ENCODE results near the gene TLK1. TPM values are rescaled to one million over a fixed set of nuclear protein-coding genes. Genes with fewer than 3 reads are reported as not detected.

The TLK1 gene
- total RNA-seq, 2 experiments from 2014 or later: 73.2 to 74.0 TPM

GRCh38 chr2:170975127-170975942 is 185.4 kb downstream of the TLK1 start:
- ChIA-PET POLR2A (no interaction called here), CTCF (interaction anchor here (0.6 to 1.1 kb wide), 5 partner anchors 46 to 845 kb away, joined by 3 to 5 read pairs (median 4); partner anchors contain the start of gene GORASP2)

- POLR2A ChIA-PET: interaction anchor here (0.8 kb wide), 1 partner anchor 185 kb away, joined by 3 read pairs; no protein-coding TSS in a partner anchor
- CTCF ChIA-PET: interaction anchor here (0.6 to 1.1 kb wide), 6 partner anchors 45 to 846 kb away, joined by 3 to 5 read pairs (median 4); partner anchors contain the start of gene GORASP2
Observed at GRCh38 chr2:170974304-170974993, 186.2 kb downstream of the TLK1 start.

GRCh38 chr2:170973492-170974303 is 187.0 kb downstream of the TLK1 start:
- ChIA-PET CTCF (interaction anchor here (0.6 to 1.7 kb wide), 11 partner anchors 9 to 532 kb away, joined by 3 to 8 read pairs (median 5); partner anchors contain the start of gene GORASP2), POLR2A (interaction anchor here (0.8 to 1.0 kb wide), 2 partner anchors 44 to 186 kb away, joined by 3 to 4 read pairs; no protein-coding TSS in a partner anchor)

DNA sequence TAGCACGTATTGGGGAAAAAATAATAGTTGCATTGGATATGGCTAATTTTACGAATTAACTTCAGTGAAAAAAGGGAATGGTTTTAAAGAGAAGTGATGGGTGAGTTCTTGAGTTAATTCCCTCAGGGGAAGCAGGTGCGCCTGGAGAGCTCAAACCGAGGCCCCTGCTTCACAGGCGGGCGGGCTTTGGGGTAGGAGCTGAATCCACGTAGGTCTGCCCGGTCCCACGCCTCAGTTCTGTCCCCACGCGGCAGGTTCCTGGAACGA is 187.5 kb downstream of the TLK1 start:
- POLR2A ChIA-PET: interaction anchor here (1.0 kb wide), 1 partner anchor 43 kb away, joined by 4 read pairs; no protein-coding TSS in a partner anchor
- CTCF ChIA-PET: interaction anchor here (0.6 to 1.7 kb wide), 8 partner anchors 9 to 532 kb away, joined by 3 to 8 read pairs (median 5); no protein-coding TSS in a partner anchor

- ChIA-PET CTCF (interaction anchor here (0.6 to 1.7 kb wide), 12 partner anchors 8 to 731 kb away, joined by 3 to 8 read pairs (median 5); no protein-coding TSS in a partner anchor), POLR2A (interaction anchor here (0.6 to 1.0 kb wide), 2 partner anchors 42 to 78 kb away, joined by 4 to 5 read pairs; no protein-coding TSS in a partner anchor)
Observed at GRCh38 chr2:170972296-170973224, 188.1 kb downstream of the TLK1 start.

DNA sequence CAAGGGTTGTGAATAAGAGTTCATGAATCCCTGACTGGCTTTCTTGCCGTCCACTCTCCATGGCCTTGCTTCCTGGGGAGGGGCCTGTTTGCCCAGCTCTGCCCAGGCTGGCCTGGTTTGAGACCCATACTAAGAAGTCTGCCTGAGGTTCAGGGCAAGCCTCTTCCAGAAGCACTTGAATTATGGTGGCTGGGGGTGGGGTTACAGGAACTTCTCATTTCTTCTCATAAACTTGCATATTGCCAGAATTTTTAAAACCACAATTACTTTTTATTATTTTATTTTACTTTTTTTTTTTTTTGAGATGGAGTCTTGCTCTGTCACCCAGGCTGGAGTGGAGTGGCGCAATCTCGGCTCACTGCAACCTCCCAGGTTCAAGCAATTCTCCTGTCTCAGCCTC is 189.6 kb downstream of the TLK1 start:
- POLR2A ChIA-PET: no interaction called here
- CTCF ChIA-PET: interaction anchor here (0.5 kb wide), 1 partner anchor 1226 kb away, joined by 3 read pairs; no protein-coding TSS in a partner anchor

DNA sequence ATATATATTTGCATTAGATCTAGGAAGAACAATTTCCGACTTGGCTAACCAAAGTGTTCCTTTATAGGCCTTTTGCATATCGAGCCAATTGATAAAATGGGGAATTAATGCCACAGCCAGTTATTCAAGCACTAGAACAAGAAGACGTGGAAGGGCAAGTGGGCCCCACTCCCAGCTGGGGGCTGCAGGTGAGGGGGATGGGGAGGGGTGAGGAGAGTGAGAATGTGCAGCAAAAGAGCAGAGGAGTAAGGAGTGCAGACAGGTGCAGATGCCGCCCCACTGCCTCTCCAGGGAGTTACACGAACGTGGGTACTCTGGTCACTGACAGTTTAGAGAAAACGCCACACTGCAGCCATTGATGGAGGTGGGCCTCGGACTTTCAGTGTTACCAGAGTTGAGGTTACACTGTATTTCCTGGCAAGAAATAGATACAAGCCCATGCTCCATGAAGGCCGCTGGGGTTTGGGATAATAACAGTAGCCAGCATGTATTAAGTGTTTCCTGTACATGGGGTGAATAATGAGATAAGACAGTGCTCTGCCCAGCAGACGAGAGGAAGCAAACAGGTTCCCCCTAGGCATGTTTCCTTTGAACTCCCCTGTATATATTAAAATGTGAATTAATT is 190.7 kb downstream of the TLK1 start:
- CTCF ChIA-PET: no interaction called here
- POLR2A ChIA-PET: no interaction called here

DNA sequence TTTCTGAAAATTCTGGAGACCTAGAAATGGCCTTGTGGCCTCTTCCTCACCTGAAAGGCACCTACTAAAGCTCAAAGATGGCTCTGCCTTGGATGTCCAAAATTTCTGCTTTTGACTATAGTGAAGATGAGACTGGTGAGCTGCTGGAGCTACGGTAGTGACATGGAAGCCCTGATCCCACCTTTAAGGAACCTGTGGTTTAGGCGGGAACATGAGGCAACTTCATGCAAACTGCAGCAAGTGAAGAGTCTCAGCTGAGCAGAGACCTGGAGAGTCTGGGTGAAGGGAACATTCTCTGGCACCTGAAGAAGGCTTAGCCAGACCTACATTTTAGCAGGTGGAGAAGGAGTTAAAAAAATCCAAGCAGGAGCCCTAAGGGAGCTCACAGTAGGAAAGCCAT is 191.7 kb downstream of the TLK1 start:
- POLR2A ChIA-PET: no interaction called here
- CTCF ChIA-PET: no interaction called here

GRCh38 chr2:170968205-170969003 is 192.3 kb downstream of the TLK1 start:
- POLR2A ChIA-PET: no interaction called here

DNA sequence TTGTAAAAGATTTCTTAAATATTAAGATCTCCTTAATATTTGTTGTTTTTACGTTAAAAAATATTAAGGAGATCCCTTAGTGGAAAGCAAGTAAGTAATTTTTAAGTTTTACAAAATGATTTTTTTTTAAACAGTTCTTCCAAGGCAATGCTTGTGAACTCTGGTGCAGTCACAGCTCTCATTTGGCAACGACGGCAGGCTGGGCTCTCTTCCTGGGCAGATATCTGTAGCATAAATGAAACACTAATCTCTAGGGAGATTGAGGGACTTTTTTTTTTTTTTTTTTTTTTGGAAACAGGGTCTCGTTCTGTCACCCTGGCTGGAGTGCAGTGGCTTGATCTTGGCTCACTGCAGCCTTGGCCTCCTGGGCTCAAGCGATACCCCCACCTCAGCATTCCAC is 193.1 kb downstream of the TLK1 start:
- ChIA-PET POLR2A (no interaction called here), CTCF (no interaction called here)

More at GRCh38 chr2:170968205-170969003, 192.3 kb downstream of the TLK1 start:
- CTCF ChIA-PET: no interaction called here

DNA sequence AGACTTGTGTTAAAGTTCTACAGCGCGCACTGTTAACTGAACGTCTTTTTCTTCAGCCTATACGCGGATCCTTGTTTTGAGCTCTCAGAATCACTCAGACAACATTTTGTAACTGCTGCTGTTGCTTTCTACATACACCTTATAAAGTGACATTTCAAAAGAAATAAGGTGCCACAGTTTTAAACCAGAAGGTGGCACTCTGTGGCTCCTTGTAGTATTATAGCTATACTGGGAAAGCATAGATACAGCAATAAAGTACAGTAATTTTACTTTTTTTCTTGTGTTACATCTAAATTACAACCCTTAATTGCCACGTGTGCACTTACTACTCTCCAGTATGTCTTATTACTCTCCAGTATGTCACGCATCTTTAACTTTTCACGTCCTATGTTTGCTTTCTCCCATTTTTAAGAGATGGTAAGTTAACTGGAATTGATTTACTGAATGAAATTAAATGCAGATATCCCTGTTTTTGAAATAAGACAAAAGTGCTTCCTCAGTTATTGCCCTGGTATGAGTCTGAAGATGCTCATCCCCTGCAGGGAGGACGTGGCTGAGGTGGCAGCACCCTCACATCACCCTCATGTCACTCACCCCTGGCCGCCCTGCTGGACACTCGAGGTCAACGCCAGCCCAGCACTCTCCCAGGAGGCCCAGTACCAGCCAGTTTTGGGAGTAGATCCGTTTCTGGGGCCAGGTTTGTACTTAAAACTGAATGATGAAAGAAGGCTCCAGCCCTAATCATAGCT is 193.9 kb downstream of the TLK1 start:
- ChIA-PET CTCF (no interaction called here), POLR2A (no interaction called here)

GRCh38 chr2:170965446-170966225 is 195.1 kb downstream of the TLK1 start:
- ChIA-PET POLR2A (no interaction called here), CTCF (interaction anchor here (2.3 kb wide), 1 partner anchor 7 kb away, joined by 5 read pairs; no protein-coding TSS in a partner anchor)

DNA sequence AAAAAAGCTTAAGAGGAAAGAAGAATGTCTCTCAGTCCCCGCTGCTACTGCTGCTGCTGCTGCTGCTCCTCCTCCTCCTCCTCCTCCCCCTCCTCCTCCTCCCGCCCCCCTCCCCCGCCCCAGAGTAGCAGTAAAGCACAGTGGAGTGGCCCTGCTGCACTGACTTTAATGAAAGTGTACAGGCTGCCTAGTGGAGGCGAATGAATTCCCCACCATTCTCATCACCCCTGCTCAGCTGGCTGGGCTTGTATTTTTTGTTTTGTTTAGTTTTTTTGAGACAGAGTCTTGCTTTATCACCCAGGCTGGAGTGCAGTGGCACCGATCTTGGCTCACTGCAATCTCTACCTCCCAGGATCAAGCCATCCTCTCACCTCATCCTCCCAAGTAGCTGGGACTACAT is 197.3 kb downstream of the TLK1 start:
- ChIA-PET CTCF (interaction anchor here (2.3 kb wide), 1 partner anchor 9 kb away, joined by 5 read pairs; no protein-coding TSS in a partner anchor), POLR2A (interaction anchor here (0.6 kb wide), 1 partner anchor 10 kb away, joined by 7 read pairs; no protein-coding TSS in a partner anchor)

GRCh38 chr2:170953941-170954340 is 206.8 kb downstream of the TLK1 start:
- CTCF ChIA-PET: interaction anchor here (1.4 kb wide), 1 partner anchor 19 kb away, joined by 3 read pairs; no protein-coding TSS in a partner anchor
- POLR2A ChIA-PET: no interaction called here

DNA sequence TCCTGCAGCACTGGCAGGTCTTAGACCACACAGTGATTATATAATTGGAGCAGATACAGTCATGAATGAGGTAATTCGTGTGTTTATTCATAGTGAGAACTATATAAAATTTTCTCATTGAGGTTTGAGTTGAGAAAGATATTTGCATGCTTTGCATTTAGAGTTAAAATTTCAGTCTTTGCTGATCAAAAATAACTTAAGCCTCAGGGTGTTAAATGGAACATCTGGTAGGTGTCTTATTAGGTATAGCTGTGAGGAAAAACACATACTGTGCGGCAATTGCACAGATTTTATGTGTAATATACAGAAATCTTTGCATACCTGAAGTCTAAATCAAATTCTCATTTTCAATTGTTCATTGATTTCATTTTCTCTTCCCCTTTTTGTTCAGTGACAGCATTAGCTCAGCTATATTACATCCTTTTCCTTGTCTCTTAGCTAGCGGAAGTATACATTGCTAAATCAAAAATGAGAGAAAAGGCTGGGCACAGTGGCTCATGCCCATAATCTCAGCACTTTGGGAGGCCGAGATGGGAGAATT is 210.4 kb downstream of the TLK1 start:
- POLR2A ChIA-PET: no interaction called here
- CTCF ChIA-PET: interaction anchor here (0.6 to 1.0 kb wide), 2 partner anchors 21 to 990 kb away, joined by 3 to 4 read pairs; partner anchors contain the start of gene GORASP2
